Breast epithelium (tissue), 3 donors: ENCODE measurements around the gene CCDC6.

Source experiments
- CTCF ChIP-seq, 3 donors: fragments of 450-650 bp; IDR thresholded peaks; one replicate each; pipeline ENCODE4 v1.5.1; 2016 to 2017; ENCODE audit warnings: antibody characterized with exemption in 3 of 3, mild to moderate bottlenecking in 3 of 3, moderate library complexity in 3 of 3
- POLR2A ChIP-seq: fragments of 450-650 bp; IDR thresholded peaks from one replicate; pipeline ENCODE4 v1.6.1; 2016; ENCODE audit warnings: antibody characterized with exemption, mild to moderate bottlenecking, moderate library complexity
- POLR2AphosphoS5 ChIP-seq, 3 donors: sonication (generic); formaldehyde crosslinking; IDR thresholded peaks; one replicate each; pipeline ENCODE4 v1.6.1; 2017; ENCODE audit warnings: antibody characterized with exemption in 3 of 3

DNA sequence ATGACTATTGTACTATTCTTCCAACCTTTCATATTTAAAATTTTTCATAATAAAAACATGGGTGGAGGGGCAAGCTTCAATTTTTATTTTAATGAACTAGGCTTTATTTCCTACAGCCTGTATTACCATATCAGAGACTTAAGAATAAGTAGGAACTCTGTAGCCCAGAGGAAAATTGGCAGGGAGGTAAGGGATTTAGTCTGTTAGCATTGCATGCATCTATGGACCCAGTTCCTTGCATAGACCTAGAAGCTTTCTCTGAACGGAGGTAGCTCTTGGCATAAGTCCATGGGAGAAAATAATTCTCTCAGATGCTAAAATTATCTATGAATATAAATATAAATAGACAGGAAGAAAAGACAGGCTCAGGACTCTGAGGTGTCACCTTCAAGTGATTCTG is 31.4 kb upstream of the CCDC6 start:
- TF ChIP-seq CTCF (IDR thresholded peaks at IDR 0.05), result no peak
- no peak for TF ChIP-seq POLR2AphosphoS5 (IDR thresholded peaks at IDR 0.05)
- no peak for TF ChIP-seq POLR2A
